Type B pancreatic cell (in vitro differentiated cells): ENCODE results near the gene CCPG1. TPM values are rescaled to one million over a fixed set of nuclear protein-coding genes. Genes with fewer than 3 reads are reported as not detected.
A peak's percentile ranks its signal among the peaks of the same experiment; 100 is the strongest.
"Not testable (repeated sequence)": the region's sequence is repeated elsewhere in the genome, so short reads cannot be mapped to it uniquely, and the experiment has no call there.

Experiments used
- DNase-seq: peaks from one replicate; pipeline ENCODE4 v3.0.0; 2021; ENCODE audit warnings: mixed read lengths; ENCODE audit not compliant: unreplicated experiment; ENCODE audit errors: extremely low spot score
- H3K27ac Mint-ChIP-seq: 2 replicates; pipeline ENCODE4 v1.8.0; 2021; ENCODE audit warnings: mild to moderate bottlenecking, mixed read lengths
- H3K27me3 Mint-ChIP-seq: 2 replicates; pipeline ENCODE4 v1.8.0; 2021; ENCODE audit warnings: mixed read lengths
- H3K36me3 Mint-ChIP-seq: 2 replicates; pipeline ENCODE4 v1.8.0; 2021; ENCODE audit warnings: mixed read lengths
- H3K4me1 Mint-ChIP-seq: one replicate; pipeline ENCODE4 v1.8.0; 2021; ENCODE audit warnings: mixed read lengths; ENCODE audit not compliant: unreplicated experiment
- H3K4me3 Mint-ChIP-seq: 2 replicates; pipeline ENCODE4 v1.8.0; 2021; ENCODE audit warnings: mild to moderate bottlenecking, mixed read lengths
- H3K9me3 Mint-ChIP-seq: 2 replicates; pipeline ENCODE4 v1.8.0; 2021; ENCODE audit warnings: mixed read lengths
- CTCF ChIP-seq: fragments of 200-600 bp; sonication (generic); conservative IDR thresholded peaks from 2 replicates; pipeline ENCODE4 v1.5.0; 2021; ENCODE audit warnings: antibody characterized with exemption, mild to moderate bottlenecking
- total RNA-seq: library from RNA; stranded (reverse); gene quantifications from 2 replicates; pipeline ENCODE4 v1.2.1, GENCODE V29; 2021; ENCODE audit warnings: low replicate concordance

CCPG1 gene
- total RNA-seq, 1 donor from 2014 or later = 26.5 TPM

- H3K36me3 Mint-ChIP-seq = peaks cover 4% of the 10 kb centered on the region
- H3K27ac Mint-ChIP-seq = peak overlapping the region; percentile 29
- peaks cover 17% of the 10 kb centered on the region for H3K4me1 Mint-ChIP-seq
- no peaks in the 10 kb centered on the region for H3K9me3 Mint-ChIP-seq
- no peaks in the 10 kb centered on the region for H3K27me3 Mint-ChIP-seq
- no peak for TF ChIP-seq CTCF
- no peak for DNase-seq
- no peak overlapping the region for H3K4me3 Mint-ChIP-seq
These were observed 4.6 kb downstream of the CCPG1 start for GRCh38 chr15:55403531-55403930.

- H3K36me3 Mint-ChIP-seq = peaks cover 10% of the 10 kb centered on the region
- H3K4me3 Mint-ChIP-seq = no peak overlapping the region
- H3K4me1 Mint-ChIP-seq = peaks cover 15% of the 10 kb centered on the region
- TF ChIP-seq CTCF = no peak
- H3K27me3 Mint-ChIP-seq = no peaks in the 10 kb centered on the region
- no peak overlapping the region for H3K27ac Mint-ChIP-seq
- no peak for DNase-seq
- H3K9me3 Mint-ChIP-seq = no peaks in the 10 kb centered on the region
These were observed 5.5 kb downstream of the CCPG1 start for GRCh38 chr15:55402707-55403106.

- Mint-ChIP-seq H3K4me3 (no peak overlapping the region), H3K27ac (no peak overlapping the region), H3K27me3 (no peaks in the 10 kb centered on the region), H3K9me3 (no peaks in the 10 kb centered on the region), H3K36me3 (peaks cover 10% of the 10 kb centered on the region), H3K4me1 (peaks cover 11% of the 10 kb centered on the region)
- TF ChIP-seq CTCF = no peak
- DNase-seq = no peak
These were observed 6.3 kb downstream of the CCPG1 start for GRCh38 chr15:55401786-55402246.

GRCh38 chr15:55400050-55400449 is 8.1 kb downstream of the CCPG1 start:
- peaks cover 16% of the 10 kb centered on the region for H3K36me3 Mint-ChIP-seq
- H3K27me3 Mint-ChIP-seq = not testable (repeated sequence)

GRCh38 chr15:55398243-55398642 is 9.9 kb downstream of the CCPG1 start:
- no peak for TF ChIP-seq CTCF
- Mint-ChIP-seq H3K36me3 (peaks cover 16% of the 10 kb centered on the region), H3K9me3 (no peaks in the 10 kb centered on the region), H3K27me3 (no peaks in the 10 kb centered on the region), H3K4me3 (no peak overlapping the region), H3K4me1 (peaks cover 11% of the 10 kb centered on the region), H3K27ac (no peak overlapping the region)
- DNase-seq = no peak

More at GRCh38 chr15:55400050-55400449, 8.1 kb downstream of the CCPG1 start:
- peaks cover 17% of the 10 kb centered on the region for H3K4me1 Mint-ChIP-seq
- DNase-seq, H3K9me3 Mint-ChIP-seq, H3K4me3 Mint-ChIP-seq, H3K27ac Mint-ChIP-seq: not testable (repeated sequence)

- no peak overlapping the region for H3K27ac Mint-ChIP-seq
- H3K36me3 Mint-ChIP-seq = peaks cover 12% of the 10 kb centered on the region
- H3K27me3 Mint-ChIP-seq = no peaks in the 10 kb centered on the region
- H3K9me3 Mint-ChIP-seq = no peaks in the 10 kb centered on the region
- no peak for TF ChIP-seq CTCF
- peaks cover 6% of the 10 kb centered on the region for H3K4me1 Mint-ChIP-seq
- DNase-seq = no peak
- H3K4me3 Mint-ChIP-seq = no peak overlapping the region
These were observed 13.5 kb downstream of the CCPG1 start for GRCh38 chr15:55394694-55395093.
